GM18907 (cell line): ENCODE data around the gene LDAH.
"Not testable (repeated sequence)": the region's sequence is repeated elsewhere in the genome, so short reads cannot be mapped to it uniquely, and the experiment has no call there.

Experiments used
- ATAC-seq: cut with Tn5 transposase; IDR thresholded peaks from one replicate; pipeline ENCODE4 v1.9.1; 2021; ENCODE audit warnings: mild to moderate bottlenecking, moderate library complexity; ENCODE audit not compliant: unreplicated experiment

LDAH gene

GRCh38 chr2:20793944-20794343 is 29.0 kb downstream of the LDAH start:
- not testable (repeated sequence) for ATAC-seq

- ATAC-seq, result peak; percentile 82
Measured at GRCh38 chr2:20781656-20782265, 41.1 kb downstream of the LDAH start.

GRCh38 chr2:20771299-20771698 is 51.6 kb downstream of the LDAH start:
- no peak for ATAC-seq

GRCh38 chr2:20766798-20767644 is 55.9 kb downstream of the LDAH start:
- no peak for ATAC-seq

GRCh38 chr2:20766213-20766612 is 56.7 kb downstream of the LDAH start:
- no peak for ATAC-seq

- peak; percentile 49 for ATAC-seq
Measured at GRCh38 chr2:20762945-20763683, 59.8 kb downstream of the LDAH start.

GRCh38 chr2:20759487-20759886 is 63.4 kb downstream of the LDAH start:
- ATAC-seq, result no peak

- peak; percentile 94 for ATAC-seq
Measured at GRCh38 chr2:20758997-20759396, 63.9 kb downstream of the LDAH start.

GRCh38 chr2:20757405-20758090 is 65.4 kb downstream of the LDAH start:
- ATAC-seq, result no peak

GRCh38 chr2:20755132-20755800 is 67.6 kb downstream of the LDAH start:
- no peak for ATAC-seq

- ATAC-seq, result no peak
Measured at GRCh38 chr2:20752293-20752692, 70.6 kb downstream of the LDAH start.

GRCh38 chr2:20747317-20747716 is 75.6 kb downstream of the LDAH start:
- no peak for ATAC-seq

- ATAC-seq, result no peak
Measured at GRCh38 chr2:20745924-20746555, 76.9 kb downstream of the LDAH start.

- ATAC-seq, result peak; percentile 99
Measured at GRCh38 chr2:20744366-20745335, 78.2 kb downstream of the LDAH start.

- ATAC-seq, result no peak
Measured at GRCh38 chr2:20738772-20739171, 84.1 kb downstream of the LDAH start.

GRCh38 chr2:20737505-20737904 is 85.4 kb downstream of the LDAH start:
- peak; percentile 99 for ATAC-seq

GRCh38 chr2:20728114-20728758 is 94.7 kb downstream of the LDAH start:
- ATAC-seq, result no peak

- no peak for ATAC-seq
Measured at GRCh38 chr2:20726913-20727312, 96.0 kb downstream of the LDAH start.
